ENCODE data around the gene GGT5.

Gene GGT5

GRCh38 chr22:24180316-24181087 is 64.4 kb downstream of the GGT5 start:
- TF ChIP-seq REST (IDR thresholded peaks at IDR 0.05; ENCODE audit: insufficient read depth in 1 of 2, low read depth in 2 of 2, low read length in 2 of 2) (no peak), SIN3A (IDR thresholded peaks at IDR 0.05; ENCODE audit: borderline replicate concordance, insufficient read depth, low read length) (no peak), POLR2AphosphoS5 (IDR thresholded peaks at IDR 0.05; ENCODE audit: low read depth, low read length) (no peak)

DNA sequence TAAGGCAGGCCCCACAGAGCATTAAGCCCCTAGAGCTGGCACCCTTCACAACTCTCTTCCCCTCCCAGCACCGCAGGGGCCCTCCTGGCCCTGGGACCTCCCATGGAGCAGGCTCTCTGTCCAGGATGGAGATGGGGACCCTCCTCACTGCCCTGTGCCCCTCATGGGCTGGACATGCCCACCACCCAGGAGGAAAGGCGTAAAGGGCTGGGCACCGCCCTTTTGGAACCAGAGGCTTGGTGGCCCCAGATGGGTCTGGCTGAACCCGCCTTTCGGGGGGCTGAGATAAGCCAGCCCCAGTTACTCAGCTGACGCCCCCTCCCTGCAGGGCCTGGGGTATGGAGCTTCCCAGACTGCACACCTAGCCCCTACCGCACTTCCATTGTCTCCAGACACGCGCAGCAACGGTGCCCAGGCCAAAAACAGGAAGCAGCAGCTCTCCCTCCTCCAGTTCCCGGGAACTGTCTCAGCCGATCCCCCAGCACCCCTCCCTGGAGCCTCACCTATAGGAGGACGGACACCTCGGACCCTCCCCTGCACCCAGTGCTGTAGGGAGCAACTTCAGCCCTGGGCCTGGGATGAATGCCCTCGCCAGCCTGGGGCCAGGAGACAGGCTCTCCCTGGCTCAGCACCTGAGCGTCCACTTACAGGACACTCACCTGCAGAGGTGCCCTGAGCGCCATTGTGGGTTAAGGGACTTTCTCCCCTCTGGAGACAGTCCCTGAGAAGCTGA is 65.2 kb downstream of the GGT5 start:
- TF ChIP-seq REST (IDR thresholded peaks at IDR 0.05; ENCODE audit: insufficient read depth in 1 of 2, low read depth in 2 of 2, low read length in 2 of 2) (no peak), TAF1 (IDR thresholded peaks at IDR 0.05; ENCODE audit: borderline replicate concordance, insufficient read depth, low read length) (no peak), SIN3A (IDR thresholded peaks at IDR 0.05; ENCODE audit: borderline replicate concordance, insufficient read depth, low read length) (no peak), POLR2AphosphoS5 (IDR thresholded peaks at IDR 0.05; ENCODE audit: low read depth, low read length) (no peak), FOXP2 (optimal IDR thresholded peaks at IDR 0.05; ENCODE audit: borderline replicate concordance, extremely low read depth, extremely low read length, insufficient read depth) (no peak)

DNA sequence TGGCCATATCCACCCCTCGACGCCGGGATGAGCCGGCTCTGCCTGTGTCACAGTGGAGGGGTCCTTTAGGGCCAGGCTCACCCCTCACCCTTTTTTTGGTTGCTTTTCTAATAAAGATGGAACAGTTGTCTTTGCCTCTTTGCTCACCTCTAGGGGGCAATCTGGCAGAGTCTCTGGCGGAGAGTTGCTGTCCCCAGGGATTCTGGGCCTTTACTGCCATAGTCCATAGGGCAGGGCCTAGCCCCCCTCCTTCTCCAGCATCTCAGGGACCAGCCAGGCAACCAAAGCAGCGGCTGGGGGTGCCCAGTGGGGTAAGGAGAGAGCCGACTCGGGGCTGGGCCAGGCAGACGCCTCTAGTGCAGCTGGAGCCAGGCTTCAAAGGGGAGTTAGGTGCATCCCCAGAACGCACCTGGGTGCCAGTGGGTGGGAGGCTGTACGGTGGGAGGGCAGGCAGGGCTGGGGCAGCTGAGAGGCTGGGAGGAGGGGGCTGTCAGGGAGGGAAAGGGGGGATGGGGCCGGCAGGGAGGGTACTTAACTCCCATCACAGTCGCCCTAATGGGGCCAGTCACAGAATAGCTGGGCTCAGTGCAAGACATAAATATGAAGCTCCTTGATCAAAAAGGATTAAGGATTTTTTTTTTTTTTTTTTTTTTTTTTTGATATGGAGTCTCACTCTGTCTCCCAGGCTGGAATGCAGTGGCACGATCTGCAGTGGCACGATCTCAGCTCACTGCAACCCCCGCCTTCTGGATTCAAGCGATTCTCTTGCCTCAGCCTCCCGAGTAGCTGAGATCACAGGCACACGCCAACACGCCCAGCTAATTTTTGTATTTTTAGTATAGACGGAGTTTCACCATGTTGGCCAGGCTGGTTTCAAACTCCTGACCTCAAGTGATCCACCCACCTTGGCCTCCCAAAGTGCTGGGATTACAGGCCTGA is 66.1 kb downstream of the GGT5 start:
- no peak for TF ChIP-seq TAF1 (IDR thresholded peaks at IDR 0.05; ENCODE audit: borderline replicate concordance, insufficient read depth, low read length)
- no peak for TF ChIP-seq REST (IDR thresholded peaks at IDR 0.05; ENCODE audit: insufficient read depth in 1 of 2, low read depth in 2 of 2, low read length in 2 of 2)
- no peak for TF ChIP-seq SIN3A (IDR thresholded peaks at IDR 0.05; ENCODE audit: borderline replicate concordance, insufficient read depth, low read length)
- TF ChIP-seq POLR2AphosphoS5 (IDR thresholded peaks at IDR 0.05; ENCODE audit: low read depth, low read length): no peak
- no peak for TF ChIP-seq FOXP2 (optimal IDR thresholded peaks at IDR 0.05; ENCODE audit: borderline replicate concordance, extremely low read depth, extremely low read length, insufficient read depth)

GRCh38 chr22:24178021-24178431 is 66.9 kb downstream of the GGT5 start:
- TF ChIP-seq SIN3A (IDR thresholded peaks at IDR 0.05; ENCODE audit: borderline replicate concordance, insufficient read depth, low read length) (no peak), POLR2AphosphoS5 (IDR thresholded peaks at IDR 0.05; ENCODE audit: low read depth, low read length) (no peak), TAF1 (IDR thresholded peaks at IDR 0.05; ENCODE audit: borderline replicate concordance, insufficient read depth, low read length) (no peak), FOXP2 (optimal IDR thresholded peaks at IDR 0.05; ENCODE audit: borderline replicate concordance, extremely low read depth, extremely low read length, insufficient read depth) (no peak), REST (IDR thresholded peaks at IDR 0.05; ENCODE audit: insufficient read depth in 1 of 2, low read depth in 2 of 2, low read length in 2 of 2) (no peak)
